HEK293 (cell line): ENCODE results near the gene COL6A1.
A peak's percentile ranks its signal among the peaks of the same experiment; 100 is the strongest.

Experiments
- BCL11A ChIP-seq: fragments of 450-650 bp; formaldehyde crosslinking; IDR thresholded peaks from 2 replicates; pipeline ENCODE4 v1.5.1; 2016; ENCODE audit warnings: low read depth, missing biosample characterization, missing genetic modification characterization
- HOXA7 ChIP-seq: sonication (generic); formaldehyde crosslinking; IDR thresholded peaks from 2 replicates; pipeline ENCODE4 v1.8.1; 2022; ENCODE audit warnings: missing genetic modification reagents, borderline replicate concordance
- MEIS1 ChIP-seq: sonication (generic); formaldehyde crosslinking; IDR thresholded peaks from 2 replicates; pipeline ENCODE4 v1.8.1; 2022; ENCODE audit warnings: missing genetic modification reagents, mild to moderate bottlenecking, borderline replicate concordance
- SP2 ChIP-seq: fragments of 450-650 bp; formaldehyde crosslinking; IDR thresholded peaks from 2 replicates; pipeline ENCODE4 v1.5.1; 2016; ENCODE audit warnings: missing biosample characterization, missing genetic modification characterization
- SP7 ChIP-seq: fragments of 450-650 bp; formaldehyde crosslinking; IDR thresholded peaks from 2 replicates; pipeline ENCODE4 v1.5.1; 2016; ENCODE audit warnings: missing biosample characterization, missing genetic modification characterization
- WT1 ChIP-seq: fragments of 450-650 bp; formaldehyde crosslinking; IDR thresholded peaks from 2 replicates; pipeline ENCODE4 v1.5.1; 2016; ENCODE audit warnings: missing biosample characterization, missing genetic modification characterization
- ZNF10 ChIP-seq: fragments of 450-650 bp; formaldehyde crosslinking; IDR thresholded peaks from 2 replicates; pipeline ENCODE4 v1.5.1; 2017; ENCODE audit warnings: missing biosample characterization, missing genetic modification characterization
- ZNF155 ChIP-seq: fragments of 450-650 bp; formaldehyde crosslinking; IDR thresholded peaks from 2 replicates; pipeline ENCODE4 v1.5.1; 2016; ENCODE audit warnings: missing biosample characterization, missing genetic modification characterization
- ZNF169 ChIP-seq: fragments of 450-650 bp; formaldehyde crosslinking; IDR thresholded peaks from 2 replicates; pipeline ENCODE4 v1.5.1; 2016; ENCODE audit warnings: missing biosample characterization, missing genetic modification characterization
- ZNF211 ChIP-seq: fragments of 450-650 bp; formaldehyde crosslinking; IDR thresholded peaks from 2 replicates; pipeline ENCODE4 v1.5.1; 2016; ENCODE audit warnings: low read depth, missing biosample characterization, missing genetic modification characterization
- ZNF266 ChIP-seq: fragments of 450-650 bp; formaldehyde crosslinking; IDR thresholded peaks from 2 replicates; pipeline ENCODE4 v1.5.1; 2016; ENCODE audit warnings: missing biosample characterization, missing genetic modification characterization, low read depth
- ZNF302 ChIP-seq: fragments of 450-650 bp; formaldehyde crosslinking; IDR thresholded peaks from 2 replicates; pipeline ENCODE4 v1.5.1; 2016; ENCODE audit warnings: missing biosample characterization, missing genetic modification characterization, low read depth
- ZNF350 ChIP-seq: fragments of 450-650 bp; formaldehyde crosslinking; IDR thresholded peaks from 2 replicates; pipeline ENCODE4 v1.5.0; 2017; ENCODE audit warnings: missing biosample characterization, mild to moderate bottlenecking, missing genetic modification characterization
- ZNF416 ChIP-seq: fragments of 450-650 bp; formaldehyde crosslinking; IDR thresholded peaks from 2 replicates; pipeline ENCODE4 v1.5.1; 2016; ENCODE audit warnings: missing biosample characterization, missing genetic modification characterization
- ZNF510 ChIP-seq: fragments of 450-650 bp; formaldehyde crosslinking; IDR thresholded peaks from 2 replicates; pipeline ENCODE4 v1.5.1; 2018; ENCODE audit warnings: mild to moderate bottlenecking, missing genetic modification characterization, missing biosample characterization; ENCODE audit not compliant: insufficient replicate concordance
- ZNF514 ChIP-seq: fragments of 450-650 bp; formaldehyde crosslinking; IDR thresholded peaks from 2 replicates; pipeline ENCODE4 v1.5.1; 2016; ENCODE audit warnings: missing biosample characterization, missing genetic modification characterization
- ZNF560 ChIP-seq: fragments of 450-650 bp; formaldehyde crosslinking; IDR thresholded peaks from 2 replicates; pipeline ENCODE4 v1.5.1; 2017; ENCODE audit warnings: missing biosample characterization, missing genetic modification characterization, borderline replicate concordance
- ZNF624 ChIP-seq: fragments of 450-650 bp; formaldehyde crosslinking; IDR thresholded peaks from 2 replicates; pipeline ENCODE4 v1.5.1; 2017; ENCODE audit warnings: missing biosample characterization, missing genetic modification characterization
- ZNF670 ChIP-seq: fragments of 450-650 bp; formaldehyde crosslinking; IDR thresholded peaks from 2 replicates; pipeline ENCODE4 v1.5.1; 2016; ENCODE audit warnings: missing biosample characterization, missing genetic modification characterization, low read depth
- ZNF701 ChIP-seq: fragments of 450-650 bp; formaldehyde crosslinking; IDR thresholded peaks from 2 replicates; pipeline ENCODE4 v1.5.1; 2016; ENCODE audit warnings: missing biosample characterization, missing genetic modification characterization
- ZNF76 ChIP-seq: fragments of 450-650 bp; formaldehyde crosslinking; IDR thresholded peaks from 2 replicates; pipeline ENCODE4; 2016; ENCODE audit warnings: low read depth, missing biosample characterization, missing genetic modification characterization, borderline replicate concordance
- ZSCAN16 ChIP-seq: fragments of 450-650 bp; formaldehyde crosslinking; IDR thresholded peaks from 2 replicates; pipeline ENCODE4 v1.5.1; 2016; ENCODE audit warnings: missing biosample characterization, missing genetic modification characterization
- TF ChIP-seq, protein P1 (sequence below): IDR thresholded peaks from 2 replicates; pipeline ENCODE4 v1.6.1; 2011; ENCODE audit warnings: mild to moderate bottlenecking, low read depth, low read length, borderline replicate concordance
- TF ChIP-seq, protein P2 (sequence below): fragments of 450-650 bp; formaldehyde crosslinking; IDR thresholded peaks from 2 replicates; pipeline ENCODE4 v1.5.1; 2016; ENCODE audit warnings: missing biosample characterization, missing genetic modification characterization
- TF ChIP-seq, protein P3 (sequence below): fragments of 450-650 bp; formaldehyde crosslinking; IDR thresholded peaks from 2 replicates; pipeline ENCODE4 v1.5.1; 2017; ENCODE audit warnings: missing biosample characterization, missing genetic modification characterization
- TF ChIP-seq, protein P4 (sequence below): sonication (generic); formaldehyde crosslinking; IDR thresholded peaks from 2 replicates; pipeline ENCODE4 v1.8.1; 2022; ENCODE audit warnings: mild to moderate bottlenecking, moderate library complexity, missing genetic modification reagents
- TF ChIP-seq, protein P5 (sequence below): fragments of 450-650 bp; formaldehyde crosslinking; IDR thresholded peaks from 2 replicates; pipeline ENCODE4 v1.5.1; 2016; ENCODE audit warnings: missing biosample characterization, missing genetic modification characterization
- TF ChIP-seq, protein P6 (sequence below): fragments of 450-650 bp; formaldehyde crosslinking; optimal IDR thresholded peaks from 2 replicates; pipeline ENCODE3; 2016; ENCODE audit warnings: missing biosample characterization, mild to moderate bottlenecking, missing genetic modification characterization
- TF ChIP-seq, protein P7 (sequence below): fragments of 450-650 bp; formaldehyde crosslinking; IDR thresholded peaks from 2 replicates; pipeline ENCODE4 v1.5.1; 2017; ENCODE audit warnings: missing biosample characterization, missing genetic modification characterization

Gene COL6A1

DNA sequence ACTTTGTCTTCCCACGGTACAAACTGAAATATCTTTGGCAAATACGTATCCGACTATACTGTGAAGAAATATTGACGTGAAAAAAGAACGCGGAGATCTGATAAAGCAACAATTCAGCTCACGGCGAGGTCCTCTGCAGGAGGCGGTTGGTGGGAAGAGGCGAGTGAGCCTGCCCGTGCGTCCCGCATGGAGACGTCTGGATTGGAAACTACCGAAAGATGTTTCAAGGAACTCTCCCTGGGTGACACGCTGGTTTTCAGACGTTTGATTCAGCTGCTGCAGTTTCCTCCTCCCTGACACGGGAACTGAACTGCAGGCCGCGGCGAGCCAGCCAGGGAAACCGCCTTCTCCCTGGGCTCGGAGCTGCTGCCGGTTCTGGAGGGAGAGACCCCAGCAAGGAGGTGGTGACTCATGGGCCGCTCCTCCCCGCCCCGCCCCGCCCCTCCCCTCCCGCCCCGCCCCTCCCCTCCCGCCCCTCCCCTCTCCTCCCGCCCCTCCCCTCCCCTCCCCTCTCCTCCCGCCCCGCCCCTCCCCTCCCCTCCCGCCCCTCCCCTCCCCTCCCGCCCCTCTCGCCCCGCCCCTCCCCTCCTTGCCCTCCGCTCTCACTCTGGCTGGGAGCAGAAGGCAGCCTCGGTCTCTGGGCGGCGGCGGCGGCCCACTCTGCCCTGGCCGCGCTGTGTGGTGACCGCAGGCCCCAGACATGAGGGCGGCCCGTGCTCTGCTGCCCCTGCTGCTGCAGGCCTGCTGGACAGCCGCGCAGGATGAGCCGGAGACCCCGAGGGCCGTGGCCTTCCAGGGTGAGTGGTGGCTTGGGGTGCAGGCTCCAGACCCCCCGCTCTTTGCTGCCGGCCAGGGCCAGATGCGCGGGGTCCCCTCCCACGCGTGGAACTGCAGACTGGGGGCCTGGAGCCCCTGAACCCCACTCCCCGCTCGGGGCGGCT, at the start of gene COL6A1 (continued):
- TF ChIP-seq ZNF701 (no peak), ZNF302 (tag by site-specific recombination) (no peak), BCL11A (tag by site-specific recombination) (peak; percentile 41; the same call in 1 of the 2 replicates), ZNF169 (tag by site-specific recombination) (no peak), WT1 (no peak), ZNF266 (tag by site-specific recombination) (no peak), ZNF560 (tag by site-specific recombination) (peak; percentile 46; the same call in 1 of the 2 replicates), ZNF514 (no peak), ZNF624 (no peak), ZNF670 (tag by site-specific recombination) (no peak), ZNF155 (tag by site-specific recombination) (no peak), SP2 (tag by site-specific recombination) (peak; percentile 59), HOXA7 (CRISPR knock-in tag) (no peak), ZSCAN16 (tag by site-specific recombination) (no peak), ZNF211 (tag by site-specific recombination) (no peak), MEIS1 (no peak), ZNF416 (tag by site-specific recombination) (no peak), ZNF10 (tag by site-specific recombination) (no peak), SP7 (peak; percentile 63), ZNF350 (tag by site-specific recombination) (no peak), ZNF76 (no peak; the same call in 1 of the 2 replicates), ZNF510 (tag by site-specific recombination) (no peak)
- TF ChIP-seq, protein P1, sequence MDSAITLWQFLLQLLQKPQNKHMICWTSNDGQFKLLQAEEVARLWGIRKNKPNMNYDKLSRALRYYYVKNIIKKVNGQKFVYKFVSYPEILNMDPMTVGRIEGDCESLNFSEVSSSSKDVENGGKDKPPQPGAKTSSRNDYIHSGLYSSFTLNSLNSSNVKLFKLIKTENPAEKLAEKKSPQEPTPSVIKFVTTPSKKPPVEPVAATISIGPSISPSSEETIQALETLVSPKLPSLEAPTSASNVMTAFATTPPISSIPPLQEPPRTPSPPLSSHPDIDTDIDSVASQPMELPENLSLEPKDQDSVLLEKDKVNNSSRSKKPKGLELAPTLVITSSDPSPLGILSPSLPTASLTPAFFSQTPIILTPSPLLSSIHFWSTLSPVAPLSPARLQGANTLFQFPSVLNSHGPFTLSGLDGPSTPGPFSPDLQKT: no peak
- TF ChIP-seq, protein P2, sequence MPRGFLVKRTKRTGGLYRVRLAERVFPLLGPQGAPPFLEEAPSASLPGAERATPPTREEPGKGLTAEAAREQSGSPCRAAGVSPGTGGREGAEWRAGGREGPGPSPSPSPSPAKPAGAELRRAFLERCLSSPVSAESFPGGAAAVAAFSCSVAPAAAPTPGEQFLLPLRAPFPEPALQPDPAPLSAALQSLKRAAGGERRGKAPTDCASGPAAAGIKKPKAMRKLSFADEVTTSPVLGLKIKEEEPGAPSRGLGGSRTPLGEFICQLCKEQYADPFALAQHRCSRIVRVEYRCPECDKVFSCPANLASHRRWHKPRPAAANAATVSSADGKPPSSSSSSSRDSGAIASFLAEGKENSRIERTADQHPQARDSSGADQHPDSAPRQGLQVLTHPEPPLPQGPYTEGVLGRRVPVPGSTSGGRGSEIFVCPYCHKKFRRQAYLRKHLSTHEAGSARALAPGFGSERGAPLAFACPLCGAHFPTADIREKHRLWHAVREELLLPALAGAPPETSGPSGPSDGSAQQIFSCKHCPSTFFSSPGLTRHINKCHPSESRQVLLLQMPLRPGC (tag by site-specific recombination): peak; percentile 50; the same call in 1 of the 2 replicates
- TF ChIP-seq, protein P3, sequence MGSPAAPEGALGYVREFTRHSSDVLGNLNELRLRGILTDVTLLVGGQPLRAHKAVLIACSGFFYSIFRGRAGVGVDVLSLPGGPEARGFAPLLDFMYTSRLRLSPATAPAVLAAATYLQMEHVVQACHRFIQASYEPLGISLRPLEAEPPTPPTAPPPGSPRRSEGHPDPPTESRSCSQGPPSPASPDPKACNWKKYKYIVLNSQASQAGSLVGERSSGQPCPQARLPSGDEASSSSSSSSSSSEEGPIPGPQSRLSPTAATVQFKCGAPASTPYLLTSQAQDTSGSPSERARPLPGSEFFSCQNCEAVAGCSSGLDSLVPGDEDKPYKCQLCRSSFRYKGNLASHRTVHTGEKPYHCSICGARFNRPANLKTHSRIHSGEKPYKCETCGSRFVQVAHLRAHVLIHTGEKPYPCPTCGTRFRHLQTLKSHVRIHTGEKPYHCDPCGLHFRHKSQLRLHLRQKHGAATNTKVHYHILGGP (tag by site-specific recombination): no peak
- TF ChIP-seq, protein P4, sequence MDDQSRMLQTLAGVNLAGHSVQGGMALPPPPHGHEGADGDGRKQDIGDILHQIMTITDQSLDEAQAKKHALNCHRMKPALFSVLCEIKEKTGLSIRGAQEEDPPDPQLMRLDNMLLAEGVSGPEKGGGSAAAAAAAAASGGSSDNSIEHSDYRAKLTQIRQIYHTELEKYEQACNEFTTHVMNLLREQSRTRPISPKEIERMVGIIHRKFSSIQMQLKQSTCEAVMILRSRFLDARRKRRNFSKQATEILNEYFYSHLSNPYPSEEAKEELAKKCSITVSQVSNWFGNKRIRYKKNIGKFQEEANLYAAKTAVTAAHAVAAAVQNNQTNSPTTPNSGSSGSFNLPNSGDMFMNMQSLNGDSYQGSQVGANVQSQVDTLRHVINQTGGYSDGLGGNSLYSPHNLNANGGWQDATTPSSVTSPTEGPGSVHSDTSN (CRISPR knock-in tag): no peak
- TF ChIP-seq, protein P5, sequence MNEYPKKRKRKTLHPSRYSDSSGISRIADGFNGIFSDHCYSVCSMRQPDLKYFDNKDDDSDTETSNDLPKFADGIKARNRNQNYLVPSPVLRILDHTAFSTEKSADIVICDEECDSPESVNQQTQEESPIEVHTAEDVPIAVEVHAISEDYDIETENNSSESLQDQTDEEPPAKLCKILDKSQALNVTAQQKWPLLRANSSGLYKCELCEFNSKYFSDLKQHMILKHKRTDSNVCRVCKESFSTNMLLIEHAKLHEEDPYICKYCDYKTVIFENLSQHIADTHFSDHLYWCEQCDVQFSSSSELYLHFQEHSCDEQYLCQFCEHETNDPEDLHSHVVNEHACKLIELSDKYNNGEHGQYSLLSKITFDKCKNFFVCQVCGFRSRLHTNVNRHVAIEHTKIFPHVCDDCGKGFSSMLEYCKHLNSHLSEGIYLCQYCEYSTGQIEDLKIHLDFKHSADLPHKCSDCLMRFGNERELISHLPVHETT (tag by site-specific recombination): peak; percentile 32; the same call in 1 of the 2 replicates
- TF ChIP-seq, protein P6, sequence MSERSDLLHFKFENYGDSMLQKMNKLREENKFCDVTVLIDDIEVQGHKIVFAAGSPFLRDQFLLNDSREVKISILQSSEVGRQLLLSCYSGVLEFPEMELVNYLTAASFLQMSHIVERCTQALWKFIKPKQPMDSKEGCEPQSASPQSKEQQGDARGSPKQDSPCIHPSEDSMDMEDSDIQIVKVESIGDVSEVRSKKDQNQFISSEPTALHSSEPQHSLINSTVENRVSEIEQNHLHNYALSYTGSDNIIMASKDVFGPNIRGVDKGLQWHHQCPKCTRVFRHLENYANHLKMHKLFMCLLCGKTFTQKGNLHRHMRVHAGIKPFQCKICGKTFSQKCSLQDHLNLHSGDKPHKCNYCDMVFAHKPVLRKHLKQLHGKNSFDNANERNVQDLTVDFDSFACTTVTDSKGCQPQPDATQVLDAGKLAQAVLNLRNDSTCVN (tag by site-specific recombination): peak; percentile 38
- TF ChIP-seq, protein P7, sequence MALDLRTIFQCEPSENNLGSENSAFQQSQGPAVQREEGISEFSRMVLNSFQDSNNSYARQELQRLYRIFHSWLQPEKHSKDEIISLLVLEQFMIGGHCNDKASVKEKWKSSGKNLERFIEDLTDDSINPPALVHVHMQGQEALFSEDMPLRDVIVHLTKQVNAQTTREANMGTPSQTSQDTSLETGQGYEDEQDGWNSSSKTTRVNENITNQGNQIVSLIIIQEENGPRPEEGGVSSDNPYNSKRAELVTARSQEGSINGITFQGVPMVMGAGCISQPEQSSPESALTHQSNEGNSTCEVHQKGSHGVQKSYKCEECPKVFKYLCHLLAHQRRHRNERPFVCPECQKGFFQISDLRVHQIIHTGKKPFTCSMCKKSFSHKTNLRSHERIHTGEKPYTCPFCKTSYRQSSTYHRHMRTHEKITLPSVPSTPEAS: no peak; the same call in 1 of the 2 replicates
